HUES48 (cell line): ENCODE measurements around the gene KDM3B.
"Not testable (repeated sequence)": the region's sequence is repeated elsewhere in the genome, so short reads cannot be mapped to it uniquely, and the experiment has no call there.

Source experiments
- H3K27ac ChIP-seq: one replicate; pipeline ENCODE4 v1.7.0; 2013; ENCODE audit warnings: low read depth, low read length, inconsistent platforms
- H3K27me3 ChIP-seq: 2 replicates; pipeline ENCODE4 v1.6.1; 2013; ENCODE audit warnings: mild to moderate bottlenecking, low read length; ENCODE audit not compliant: control insufficient read depth, insufficient read depth
- H3K36me3 ChIP-seq: 2 replicates; pipeline ENCODE4 v1.6.1; 2013; ENCODE audit warnings: low read length; ENCODE audit not compliant: control insufficient read depth, insufficient read depth
- H3K4me1 ChIP-seq: 2 replicates; pipeline ENCODE4 v1.6.1; 2013; ENCODE audit warnings: mild to moderate bottlenecking, low read length; ENCODE audit not compliant: control insufficient read depth, insufficient read depth
- H3K4me3 ChIP-seq: 2 replicates; pipeline ENCODE4 v1.5.1; 2013; ENCODE audit warnings: mild to moderate bottlenecking, low read depth, low read length
- H3K9ac ChIP-seq: 2 replicates; pipeline ENCODE4 v1.6.1; 2013; ENCODE audit warnings: mild to moderate bottlenecking, low read depth, low read length, moderate library complexity
- H3K9me3 ChIP-seq: 2 replicates; pipeline ENCODE4 v1.6.1; 2013; ENCODE audit warnings: low read length; ENCODE audit not compliant: control insufficient read depth, insufficient read depth

Gene KDM3B

GRCh38 chr5:138408023-138408422, 55.5 kb downstream of the KDM3B start:
- Histone ChIP-seq H3K9ac (no peak overlapping the region), H3K27me3 (no peaks in the 10 kb centered on the region), H3K27ac (no peak overlapping the region), H3K36me3 (peaks cover 41% of the 10 kb centered on the region), H3K9me3 (peaks cover 6% of the 10 kb centered on the region), H3K4me3 (no peak overlapping the region), H3K4me1 (no peaks in the 10 kb centered on the region)

GRCh38 chr5:138410996-138411640, 58.6 kb downstream of the KDM3B start:
- peaks cover 44% of the 10 kb centered on the region for H3K36me3 ChIP-seq

GRCh38 chr5:138418444-138418843, 66.0 kb downstream of the KDM3B start:
- H3K27me3 ChIP-seq: no peaks in the 10 kb centered on the region
- no peak overlapping the region for H3K4me3 ChIP-seq
- H3K27ac ChIP-seq: no peak overlapping the region
- no peaks in the 10 kb centered on the region for H3K4me1 ChIP-seq
- peaks cover 83% of the 10 kb centered on the region for H3K36me3 ChIP-seq
- no peak overlapping the region for H3K9ac ChIP-seq
- no peaks in the 10 kb centered on the region for H3K9me3 ChIP-seq

More at GRCh38 chr5:138410996-138411640, 58.6 kb downstream of the KDM3B start:
- H3K27ac ChIP-seq, H3K27me3 ChIP-seq, H3K4me3 ChIP-seq, H3K9ac ChIP-seq, H3K4me1 ChIP-seq, H3K9me3 ChIP-seq: not testable (repeated sequence)

GRCh38 chr5:138425079-138425478, 72.6 kb downstream of the KDM3B start:
- Histone ChIP-seq H3K27me3 (no peaks in the 10 kb centered on the region), H3K4me1 (no peaks in the 10 kb centered on the region), H3K9me3 (no peaks in the 10 kb centered on the region), H3K27ac (no peak overlapping the region), H3K36me3 (peaks cover 91% of the 10 kb centered on the region), H3K4me3 (no peak overlapping the region), H3K9ac (no peak overlapping the region)

DNA sequence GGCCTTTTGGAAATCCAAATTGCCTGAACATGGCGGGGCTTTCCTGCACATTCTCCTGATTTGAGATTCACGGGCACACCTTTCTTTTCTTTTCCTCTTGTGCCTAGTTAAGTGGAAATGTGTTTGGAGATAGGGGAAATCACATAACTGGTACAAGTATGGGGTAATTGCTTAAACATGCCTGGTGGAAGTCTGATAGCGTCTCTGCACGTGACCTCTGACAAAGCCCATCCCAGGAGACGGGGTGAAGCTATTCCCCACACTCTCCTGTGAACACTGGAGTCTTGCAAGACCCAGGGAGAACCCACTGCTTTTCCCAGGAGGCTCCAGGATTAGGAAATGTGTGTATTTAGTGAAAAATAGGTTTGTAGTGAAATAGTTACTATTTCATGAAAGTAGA, 83.5 kb downstream of the KDM3B start:
- H3K9me3 ChIP-seq: no peaks in the 10 kb centered on the region
- no peak overlapping the region for H3K27ac ChIP-seq
- peaks cover 18% of the 10 kb centered on the region for H3K4me1 ChIP-seq
- no peak overlapping the region for H3K9ac ChIP-seq
- 0 out of 2 replicates have a peak, but pooled peaks cover 3% of the 10 kb centered on the region for H3K27me3 ChIP-seq
- H3K36me3 ChIP-seq: peaks cover 52% of the 10 kb centered on the region
- no peak overlapping the region for H3K4me3 ChIP-seq

DNA sequence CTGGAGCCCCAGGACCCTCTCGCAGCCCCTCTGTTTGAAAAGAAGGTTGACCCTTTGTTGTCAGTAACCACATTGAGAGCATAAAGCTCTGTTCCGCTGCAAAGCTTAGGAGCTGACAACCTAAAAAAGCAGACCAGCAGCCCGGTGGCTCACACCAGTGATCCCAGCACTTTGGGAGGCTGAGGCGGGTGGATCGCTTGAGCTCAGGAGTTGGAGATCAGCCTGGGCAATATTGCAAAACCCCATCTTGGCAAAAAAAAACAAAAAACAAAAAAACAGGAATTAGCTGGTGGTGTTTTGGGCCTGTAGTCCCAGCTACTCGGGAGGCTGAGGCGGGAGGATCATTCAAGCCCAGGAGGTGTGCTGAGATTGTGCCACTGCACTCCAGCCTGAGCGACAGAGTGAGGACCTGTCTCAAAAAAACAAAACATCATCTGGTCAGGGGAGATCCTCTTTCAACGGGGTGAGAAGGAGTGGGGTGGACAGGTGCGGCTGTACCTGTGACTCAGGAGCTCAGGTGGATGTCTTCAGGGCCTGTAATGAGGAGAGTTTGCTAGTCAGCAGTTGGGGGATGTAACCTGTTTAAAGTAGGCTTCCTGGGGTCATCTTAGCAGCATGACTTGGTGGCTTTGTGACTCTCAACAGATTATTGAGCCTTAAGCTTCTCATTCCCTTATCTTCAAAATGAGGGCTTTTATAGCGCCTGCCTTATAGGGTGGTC, 85.7 kb downstream of the KDM3B start:
- Histone ChIP-seq H3K27ac (peak overlapping the region; percentile 68), H3K9me3 (no peaks in the 10 kb centered on the region), H3K4me3 (peak overlapping the region; percentile 91), H3K36me3 (peaks cover 34% of the 10 kb centered on the region), H3K27me3 (0 out of 2 replicates have a peak, but pooled peaks cover 3% of the 10 kb centered on the region), H3K9ac (no peak overlapping the region), H3K4me1 (peaks cover 18% of the 10 kb centered on the region)

DNA sequence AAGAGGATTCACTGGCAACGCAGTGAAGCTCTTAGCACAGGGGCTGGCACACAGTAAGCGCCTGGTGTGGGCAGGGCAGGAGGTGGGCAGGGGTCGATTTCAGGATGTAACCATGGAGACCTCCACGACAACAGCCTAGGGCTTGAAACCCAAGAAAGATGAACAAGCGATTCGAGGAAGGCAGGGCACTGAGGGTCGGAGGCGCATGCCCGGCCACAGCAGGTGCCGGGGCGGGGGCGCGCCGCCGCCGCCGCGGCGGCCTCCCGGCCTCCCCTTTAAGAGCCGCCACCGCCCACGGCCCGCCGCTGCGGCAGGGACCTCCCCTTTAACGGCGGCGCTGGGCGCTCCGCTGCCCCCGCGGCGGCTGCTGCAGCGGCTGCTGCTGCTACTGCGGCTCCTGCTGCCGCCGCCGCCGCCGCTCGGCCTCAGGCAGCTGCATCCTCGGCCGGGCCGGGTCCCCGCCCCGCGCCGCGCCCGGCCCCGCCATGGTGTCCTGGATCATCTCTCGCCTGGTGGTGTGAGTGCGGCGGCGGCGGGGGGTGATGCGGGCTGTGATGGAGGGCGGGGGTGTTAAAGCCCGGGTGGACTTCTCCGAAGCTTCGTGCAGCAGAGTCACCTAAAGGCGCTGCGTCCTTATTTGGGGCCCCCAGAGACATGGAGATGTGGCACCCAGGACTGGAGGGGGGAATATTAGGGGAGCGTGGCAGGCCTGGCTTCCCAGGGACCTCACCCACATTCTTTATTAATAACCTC, 86.4 kb downstream of the KDM3B start, which contains the start of gene REEP2:
TSS of gene REEP2 (plus strand) at position 334 of the 753 bp plus-strand sequence. CDS start at position 486, 152 bp downstream.
- 0 out of 2 replicates have a peak, but pooled peaks cover 3% of the 10 kb centered on the region for H3K27me3 ChIP-seq
- H3K36me3 ChIP-seq: peaks cover 26% of the 10 kb centered on the region
- no peaks in the 10 kb centered on the region for H3K9me3 ChIP-seq
- H3K27ac ChIP-seq: peak within 1 kb of the TSS; percentile 68
- peak within 1 kb of the TSS; percentile 91 for H3K4me3 ChIP-seq
- H3K9ac ChIP-seq: peak within 1 kb of the TSS; percentile 45; the same call in 1 of the 2 replicates
- peaks cover 18% of the 10 kb centered on the region for H3K4me1 ChIP-seq

DNA sequence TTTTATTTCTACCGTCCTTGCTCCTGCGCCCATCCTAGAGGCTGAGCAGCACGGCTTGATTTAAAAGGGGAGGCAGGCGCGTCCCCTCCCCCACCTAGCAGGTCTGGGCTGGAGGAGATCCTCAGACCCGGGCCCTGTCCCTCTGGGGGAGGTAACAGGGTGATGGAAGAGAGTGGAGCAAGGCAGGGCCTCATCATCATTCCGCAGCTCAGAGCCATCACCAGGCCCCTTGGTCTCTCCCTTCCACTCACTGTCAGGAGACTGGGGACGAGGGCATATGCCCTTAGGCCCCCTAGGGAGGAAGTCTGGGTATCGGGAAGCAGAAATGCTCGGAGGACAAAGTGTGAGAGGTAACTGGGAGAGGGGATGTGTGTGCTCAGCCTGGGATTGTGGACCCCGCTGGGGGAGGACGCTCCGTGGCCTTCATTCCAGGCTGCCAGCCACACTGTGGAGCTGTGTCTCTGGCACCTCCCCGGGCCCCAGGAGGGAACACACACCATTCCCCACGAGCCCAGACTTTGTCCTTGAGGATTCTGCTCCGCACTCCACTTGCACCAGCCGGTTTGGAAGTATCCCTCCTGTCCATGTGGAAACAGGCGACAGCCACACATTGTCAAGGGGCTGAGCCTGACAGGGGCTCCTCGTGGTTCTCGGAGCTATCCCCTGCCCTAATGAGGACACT, 87.1 kb downstream of the KDM3B start:
- peak overlapping the region; percentile 45; the same call in 1 of the 2 replicates for H3K9ac ChIP-seq
- peaks cover 18% of the 10 kb centered on the region for H3K4me1 ChIP-seq
- 0 out of 2 replicates have a peak, but pooled peaks cover 3% of the 10 kb centered on the region for H3K27me3 ChIP-seq
- peaks cover 22% of the 10 kb centered on the region for H3K36me3 ChIP-seq
- no peaks in the 10 kb centered on the region for H3K9me3 ChIP-seq
- H3K4me3 ChIP-seq: peak overlapping the region; percentile 91
- peak overlapping the region; percentile 50 for H3K27ac ChIP-seq

DNA sequence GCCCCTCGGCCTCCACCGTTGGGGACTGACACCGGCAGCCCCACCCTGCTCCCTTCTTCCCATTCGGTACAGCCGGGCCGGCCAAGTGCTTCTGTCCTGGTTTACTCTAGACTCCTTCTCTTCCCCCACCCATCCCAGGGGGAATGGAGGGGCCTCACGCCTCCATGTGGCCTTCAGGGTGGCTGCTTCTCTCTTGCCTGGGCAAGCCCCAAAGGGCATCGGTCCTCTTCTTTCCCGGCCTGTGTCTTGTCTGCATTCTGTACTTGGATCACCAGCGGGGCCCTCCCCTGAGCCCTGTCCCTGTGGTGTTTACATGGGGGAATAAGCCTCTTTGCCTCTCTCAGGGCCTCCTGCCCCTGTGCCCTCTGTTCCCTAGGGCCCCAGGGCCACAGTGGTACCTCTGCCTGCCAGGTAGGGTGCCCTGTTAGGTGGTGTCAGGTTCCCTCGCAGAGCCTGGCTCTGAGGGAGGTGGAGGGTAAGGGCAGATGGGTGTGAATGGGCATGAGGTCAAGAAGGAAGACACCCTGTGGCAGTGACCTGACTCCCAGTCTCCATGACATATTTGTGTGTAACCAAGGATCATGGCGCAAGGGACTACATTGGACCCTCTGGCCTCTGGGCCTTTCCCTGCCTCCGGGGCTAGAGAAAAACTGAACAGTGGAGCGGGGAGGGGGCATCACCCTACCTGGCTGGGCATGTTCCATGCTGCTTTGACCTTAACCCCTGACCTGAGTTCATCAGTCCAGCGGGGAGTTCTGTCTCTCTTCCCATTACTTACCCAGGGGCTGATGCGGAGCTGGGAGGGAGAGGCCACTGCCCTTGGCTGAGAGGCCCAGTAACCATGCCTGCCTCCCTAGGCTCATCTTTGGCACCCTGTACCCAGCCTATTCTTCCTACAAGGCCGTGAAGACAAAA, 87.9 kb downstream of the KDM3B start:
- Histone ChIP-seq H3K27ac (no peak overlapping the region), H3K9ac (no peak overlapping the region), H3K27me3 (0 out of 2 replicates have a peak, but pooled peaks cover 3% of the 10 kb centered on the region), H3K36me3 (peaks cover 14% of the 10 kb centered on the region), H3K4me3 (peak overlapping the region; percentile 91), H3K9me3 (no peaks in the 10 kb centered on the region), H3K4me1 (peaks cover 18% of the 10 kb centered on the region)

DNA sequence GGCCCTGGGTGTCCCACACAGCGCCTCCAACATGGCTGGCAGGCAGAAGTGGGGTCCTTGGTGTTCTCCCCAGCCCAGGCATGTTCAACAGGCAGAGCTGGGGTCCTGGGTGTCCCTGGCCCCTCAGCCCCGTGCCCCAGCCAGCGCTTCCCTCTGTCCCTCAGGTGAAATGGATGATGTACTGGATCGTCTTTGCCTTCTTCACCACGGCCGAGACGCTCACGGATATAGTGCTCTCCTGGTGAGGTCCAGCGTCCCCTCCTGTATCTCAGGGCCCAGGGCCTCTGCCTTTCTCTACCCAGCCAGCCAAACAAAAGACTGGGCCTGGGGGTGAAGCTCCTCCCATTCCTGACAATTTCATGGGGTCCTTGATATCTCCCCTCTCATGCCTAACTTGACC, 88.7 kb downstream of the KDM3B start:
- no peak overlapping the region for H3K4me3 ChIP-seq

More for the DNA sequence above, 88.7 kb downstream of the KDM3B start:
- peaks cover 6% of the 10 kb centered on the region for H3K36me3 ChIP-seq
- H3K9me3 ChIP-seq: no peaks in the 10 kb centered on the region
- 0 out of 2 replicates have a peak, but pooled peaks cover 3% of the 10 kb centered on the region for H3K27me3 ChIP-seq
- H3K27ac ChIP-seq: no peak overlapping the region
- H3K4me1 ChIP-seq: peaks cover 18% of the 10 kb centered on the region
- H3K9ac ChIP-seq: no peak overlapping the region
